ENCODE measurements around the gene LCMT1. TPM values are rescaled to one million over a fixed set of nuclear protein-coding genes. Genes with fewer than 3 reads are reported as not detected.

LCMT1 gene
- total and polyA plus RNA-seq, 2 of the 4 experiments (the other 2 are of a cell fraction), result 33.1 to 60.4 TPM

- H2AFZ ChIP-seq (replicated peaks; ENCODE audit: low read length, poor library complexity), result no peak overlapping the region
- H4K5ac ChIP-seq (ENCODE audit: low read depth, low read length), result no peak overlapping the region
- dilution Hi-C loops (cut with HindIII; ENCODE audit: low sequenced_read_pairs, unreplicated experiment), result no loop called here
- no peak overlapping the region for H2AK5ac ChIP-seq (ENCODE audit: low read depth, low read length)
- H2BK5ac ChIP-seq (ENCODE audit: low read depth, low read length, poor library complexity, severe bottlenecking), result no peak overlapping the region
- POLR2A ChIA-PET (ENCODE audit: unreplicated experiment), result no interaction called here
- no CpG with 5 or more reads among the region's 1 CpG for WGBS, 2 experiments (ENCODE audit: extremely low coverage in 2 of 2, insufficient read length in 1 of 2)
- no peak overlapping the region for H3K4ac ChIP-seq (ENCODE audit: low read depth, low read length)
- ATAC-seq (ENCODE audit: low read depth) (no peak), DNase-seq (no peak)
- no peak overlapping the region for H2BK120ac ChIP-seq (ENCODE audit: low read depth, low read length)
- no peak overlapping the region for H2BK20ac ChIP-seq (ENCODE audit: low read depth, low read length)
- H3K14ac ChIP-seq (replicated peaks; ENCODE audit: low read depth, low read length), result no peak overlapping the region
- H3K4me3 ChIP-seq (ENCODE audit: insufficient read depth, low read depth, low read length), result no peak overlapping the region
- H3K9me1 ChIP-seq (ENCODE audit: insufficient read depth, low read length), result peaks cover 7% of the 10 kb centered on the region; the same call in 1 of the 2 replicates
- H3K9ac ChIP-seq (ENCODE audit: low read depth, low read length), result no peak overlapping the region
- no peak overlapping the region for H3K4me2 ChIP-seq (ENCODE audit: low read depth, low read length)
- intact Hi-C loops (cut with micrococcal nuclease), result loop anchor here (10.0 kb wide), 1 partner anchor 279 kb away; no protein-coding TSS in a partner anchor
- no peak overlapping the region for H3K56ac ChIP-seq (ENCODE audit: extremely low read depth, insufficient read depth, low read length)
- peaks cover 14% of the 10 kb centered on the region for H3K36me3 ChIP-seq (ENCODE audit: control insufficient read depth, insufficient read depth, low read length)
- H4K20me1 ChIP-seq (ENCODE audit: insufficient read depth, low read length), result peaks cover 10% of the 10 kb centered on the region
- H2AK9ac ChIP-seq (replicated peaks; ENCODE audit: low read depth, low read length, poor library complexity), result no peak overlapping the region
- H3K4me1 ChIP-seq (ENCODE audit: control insufficient read depth, insufficient read depth, low read length), result peaks cover 2% of the 10 kb centered on the region
- peaks cover 31 to 76% of the 10 kb centered on the region in 2 experiments for H3K79me1 ChIP-seq (ENCODE audit: low read depth in 1 of 2, low read length in 2 of 2)
- no TSS peak for BruUV-seq (replicated peaks)
- H3K27ac ChIP-seq (ENCODE audit: insufficient read depth, low read length), result no peak overlapping the region
- H3K23ac ChIP-seq (ENCODE audit: low read depth, low read length), result no peak overlapping the region
- H4K91ac ChIP-seq (ENCODE audit: insufficient read depth, low read depth, low read length), result no peak overlapping the region
- H2BK15ac ChIP-seq (ENCODE audit: low read depth, low read length), result no peak overlapping the region
- no peak overlapping the region for H3K18ac ChIP-seq (ENCODE audit: low read depth, low read length)
- TF ChIP-seq ELK1 (IDR thresholded peaks at IDR 0.05; ENCODE audit: borderline replicate concordance, low read depth, low read length), result no peak
- no peak for TF ChIP-seq RCOR1 (IDR thresholded peaks at IDR 0.05; ENCODE audit: insufficient replicate concordance, low read length)
- TF ChIP-seq CHD1 (IDR thresholded peaks at IDR 0.05; ENCODE audit: low read depth, low read length), result no peak
- TF ChIP-seq MXI1 (IDR thresholded peaks at IDR 0.05; ENCODE audit: borderline replicate concordance, low read depth, low read length), result no peak
- no peak for TF ChIP-seq SMC3 (IDR thresholded peaks at IDR 0.05; ENCODE audit: low read depth, low read length)
- TF ChIP-seq CTCF (conservative IDR thresholded peaks at IDR 0.05; ENCODE audit: low read depth, low read length), result no peak
- TF ChIP-seq RFX5 (IDR thresholded peaks at IDR 0.05; ENCODE audit: low read depth, low read length), result no peak
- H3K9me3 ChIP-seq (ENCODE audit: control insufficient read depth, insufficient read depth, low read length), result no peaks in the 10 kb centered on the region
- CTCF ChIA-PET, result no interaction called here
- H4K8ac ChIP-seq (ENCODE audit: low read depth in 2 of 2, low read length in 2 of 2), result no peak overlapping the region
- in situ Hi-C loops (cut with MboI; ENCODE audit: low sequenced_read_pairs), result no loop called here
- H3K27me3 ChIP-seq (ENCODE audit: control insufficient read depth, insufficient read depth, low read length), result no peaks in the 10 kb centered on the region
These were observed 2.6 kb downstream of the LCMT1 start for GRCh38 chr16:25114121-25114520.

Data from IMR-90 (cell line).